Adrenal gland (tissue), 12 donors: ENCODE results near the gene C4B. TPM values are rescaled to one million over a fixed set of nuclear protein-coding genes. Genes with fewer than 3 reads are reported as not detected.
A peak's percentile ranks its signal among the peaks of the same experiment; 100 is the strongest.
"Not testable (repeated sequence)": the region's sequence is repeated elsewhere in the genome, so short reads cannot be mapped to it uniquely, and the experiment has no call there.

Experiments
- DNase-seq, 7 donors: peaks; one replicate each; pipeline ENCODE4 v3.0.0-alpha.2; 2019 to 2020
- H3K27ac ChIP-seq, 5 donors: fragments of 200-600 bp; sonication (generic) in 4 of 5; 1 replicate in 3 of 5; 2 replicates in 2 of 5; pipeline versions ENCODE4 v1.5.1 to v1.8.0; 2016 to 2020; ENCODE audit warnings: mild to moderate bottlenecking in 1 of 5
- H3K27me3 ChIP-seq: fragments of 200-600 bp; 2 replicates; pipeline ENCODE4 v1.8.0; 2021
- H3K36me3 ChIP-seq, 2 donors: fragments of 200-600 bp; replicated peaks in 1 of 2; 1 replicate in 1 of 2; 2 replicates in 1 of 2; pipeline versions ENCODE4 v1.5.1 to v1.8.0; 2018 to 2022
- H3K4me1 ChIP-seq, 2 donors: fragments of 200-600 bp; replicated peaks in 1 of 2; 1 replicate in 1 of 2; 2 replicates in 1 of 2; pipeline versions ENCODE4 v1.5.1 to v1.8.0; 2018 to 2021
- H3K4me3 ChIP-seq, 4 donors: fragments of 200-600 bp; sonication (generic) in 3 of 4; one replicate each; pipeline ENCODE4 v1.5.1; 2016 to 2018
- H3K9me3 ChIP-seq, 3 donors: fragments of 200-600 bp; sonication (generic) in 1 of 3; replicated peaks in 1 of 3; 1 replicate in 2 of 3; 2 replicates in 1 of 3; pipeline versions ENCODE4 v1.5.1 to v1.8.0; 2016 to 2021
- POLR2A ChIP-seq, 2 donors: fragments of 450-650 bp; IDR thresholded peaks; one replicate each; pipeline ENCODE4 v1.6.1; 2017; ENCODE audit warnings: antibody characterized with exemption in 2 of 2, mild to moderate bottlenecking in 2 of 2, moderate library complexity in 1 of 2
- WGBS, 4 donors: extraction: QIAGEN DNeasy Blood & Tissue Kit in 2 of 4; methylation state at CpG; one replicate each; pipeline versions ENCODE4 v1.1.5 to v1.1.7; 2013 to 2017; 5-methylcytosine and 5-hydroxymethylcytosine counted together
- intact Hi-C, 2 donors: fragments of 100-400 bp; cut with DNase I; formaldehyde crosslinking; loops; one replicate each; pipeline versions ENCODE4 v1.14.1 to v1.15.0; 2022 to 2023
- polyA plus RNA-seq, 3 donors: library from polyadenylated mRNA; stranded (reverse); fragments of 200-250 nt in 2 of 3; fragments of 350-450 nt in 1 of 3; fragmentation: Illumina TruSeq in 1 of 3; extraction: RNeasy Lipid Tissue Mini Kit (QIAGEN cat#74804) in 1 of 3; gene quantifications; one replicate each; pipeline ENCODE4 v1.2.3, GENCODE V29; 2013 to 2014
- total RNA-seq, 9 donors: library from RNA; depleted of rRNA in 4 of 9; stranded (reverse); fragments of >200 nt in 4 of 9; fragments of 120-200 nt in 1 of 9; fragmentation: NEBNext Ultra II Directional in 1 of 9; extraction: Animal tissue kit (Norgen Biotek cat#: 25700) in 1 of 9; gene quantifications; one replicate each; pipeline versions ENCODE4 v1.1.0 to v1.2.4, GENCODE V29; 2013 to 2023
- TF ChIP-seq, protein P1 (sequence below), 6 experiments: fragments of 450-650 bp in 4 of 6; fragments of 200-600 bp in 2 of 6; sonication (generic) in 1 of 6; IDR thresholded peaks; 1 replicate in 5 of 6; 2 replicates in 1 of 6; pipeline versions ENCODE4 v1.5.1 to v1.8.0; 2016 to 2021; ENCODE audit warnings: antibody characterized with exemption in 6 of 6, mild to moderate bottlenecking in 2 of 6, moderate library complexity in 1 of 6
- donor health status: healthy with polysubstance abuse.
- donor health status: Bipolar disorder and iron deficiency.
- donor health status: DM: yes; HTN: yes; CAD: no.
- donor health status: DM: no; HTN: no; CAD: no.
- donor health status: DM: no; HTN: no; CAD: no.
- donor health status: DM: yes; HTN: yes; CAD: no.

The C4B gene
- total and polyA plus RNA-seq, 12 donors, result 236 to 5,092 (median 1,284) TPM

DNA sequence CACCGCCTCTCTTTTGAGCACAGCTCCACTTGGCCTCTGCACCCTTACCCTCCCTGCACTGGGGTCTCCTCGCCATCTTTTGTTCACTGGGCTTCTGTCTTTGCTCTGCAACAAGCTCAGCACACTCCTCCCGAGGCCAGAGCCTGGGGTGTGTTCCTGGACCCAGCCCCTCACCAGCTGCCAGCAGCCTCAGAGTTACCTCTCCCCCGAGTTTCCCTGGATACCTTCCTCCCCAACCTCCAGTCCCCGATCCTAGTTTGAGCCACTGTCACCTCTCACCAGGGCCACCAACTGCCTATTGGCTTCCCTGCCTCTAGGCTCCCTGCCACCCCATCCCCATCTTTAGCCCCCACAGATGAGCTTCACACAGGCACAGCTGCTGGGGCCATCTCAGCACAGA is 36.0 kb downstream of the C4B start:
- peaks cover 24 to 31% of the 10 kb centered on the region in 2 donors for H3K4me1 ChIP-seq
- peak in 1 of 7 donors; percentile 11 for DNase-seq
- no peak overlapping the region for H3K4me3 ChIP-seq
- no peak for TF ChIP-seq POLR2A (IDR thresholded peaks at IDR 0.05)
- TF ChIP-seq, protein P1, sequence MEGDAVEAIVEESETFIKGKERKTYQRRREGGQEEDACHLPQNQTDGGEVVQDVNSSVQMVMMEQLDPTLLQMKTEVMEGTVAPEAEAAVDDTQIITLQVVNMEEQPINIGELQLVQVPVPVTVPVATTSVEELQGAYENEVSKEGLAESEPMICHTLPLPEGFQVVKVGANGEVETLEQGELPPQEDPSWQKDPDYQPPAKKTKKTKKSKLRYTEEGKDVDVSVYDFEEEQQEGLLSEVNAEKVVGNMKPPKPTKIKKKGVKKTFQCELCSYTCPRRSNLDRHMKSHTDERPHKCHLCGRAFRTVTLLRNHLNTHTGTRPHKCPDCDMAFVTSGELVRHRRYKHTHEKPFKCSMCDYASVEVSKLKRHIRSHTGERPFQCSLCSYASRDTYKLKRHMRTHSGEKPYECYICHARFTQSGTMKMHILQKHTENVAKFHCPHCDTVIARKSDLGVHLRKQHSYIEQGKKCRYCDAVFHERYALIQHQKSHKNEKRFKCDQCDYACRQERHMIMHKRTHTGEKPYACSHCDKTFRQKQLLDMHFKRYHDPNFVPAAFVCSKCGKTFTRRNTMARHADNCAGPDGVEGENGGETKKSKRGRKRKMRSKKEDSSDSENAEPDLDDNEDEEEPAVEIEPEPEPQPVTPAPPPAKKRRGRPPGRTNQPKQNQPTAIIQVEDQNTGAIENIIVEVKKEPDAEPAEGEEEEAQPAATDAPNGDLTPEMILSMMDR (IDR thresholded peaks at IDR 0.05), result no peak
- no peaks in the 10 kb centered on the region for H3K36me3 ChIP-seq
- WGBS, 4 donors, result 56 to 68% (median 67%) methylated on average over 5 of the region's 5 CpGs
- intact Hi-C loops, result loop anchor here in 1 of 2 donors (10.0 kb wide), 1 partner anchor 64 kb away; no protein-coding TSS in a partner anchor
- H3K27ac ChIP-seq, result peak overlapping the region in 2 of 5 donors; percentile 49 to 52
- H3K27me3 ChIP-seq, result no peaks in the 10 kb centered on the region
- no peaks in the 10 kb centered on the region for H3K9me3 ChIP-seq

DNA sequence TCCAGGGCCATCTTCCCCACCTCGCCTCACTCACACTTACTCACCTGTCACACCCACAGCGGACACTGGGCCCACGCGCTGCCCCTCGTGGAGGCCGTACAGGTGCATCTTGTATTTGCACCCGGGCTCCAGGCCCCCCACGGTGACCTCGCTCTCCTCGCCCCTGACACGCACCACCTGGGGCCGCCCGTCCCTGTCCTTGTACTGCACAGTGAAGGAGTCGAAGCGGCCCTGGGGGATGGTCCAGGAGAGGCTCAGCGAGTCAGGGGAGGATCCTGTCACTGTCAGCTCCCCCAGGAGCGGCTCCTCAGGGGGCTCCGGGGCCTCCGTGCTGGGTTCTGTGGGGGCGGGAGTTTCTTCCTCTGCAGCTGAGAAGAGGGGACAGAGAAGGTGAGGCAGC is 38.0 kb downstream of the C4B start:
- not testable (repeated sequence) for H3K9me3 ChIP-seq, H3K4me3 ChIP-seq, H3K36me3 ChIP-seq, H3K27me3 ChIP-seq, H3K27ac ChIP-seq
- 44 to 53% (median 51%) methylated on average over 10 to 20 of the region's 20 CpGs for WGBS, 4 donors
- DNase-seq, result peak in 2 of 7 donors; percentile 33 to 35
- intact Hi-C loops, result loop anchor here in 1 of 2 donors (10.0 kb wide), 1 partner anchor 62 kb away; no protein-coding TSS in a partner anchor
- peaks cover 6 to 14% of the 10 kb centered on the region in 2 donors for H3K4me1 ChIP-seq

DNA sequence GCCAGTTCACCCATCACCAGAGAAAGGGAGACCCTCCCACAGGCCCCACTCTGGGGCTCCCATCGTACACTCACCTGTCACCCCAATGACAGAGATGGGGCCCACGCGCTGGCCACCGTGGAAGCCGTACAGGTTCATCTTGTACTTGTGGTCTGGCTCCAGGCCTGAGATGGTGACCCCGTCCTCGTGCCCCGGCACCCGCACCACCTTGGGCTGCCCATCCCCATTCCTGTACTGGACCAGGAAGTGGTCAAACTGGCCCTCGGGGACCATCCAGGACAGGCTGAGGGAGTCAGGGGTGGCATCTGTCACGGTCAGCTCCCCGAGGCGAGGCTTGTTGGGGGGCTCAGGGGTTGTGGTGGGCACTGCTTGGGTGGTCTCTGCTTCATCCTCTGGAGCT is 38.7 kb downstream of the C4B start:
- intact Hi-C loops, result loop anchor here in 1 of 2 donors (10.0 kb wide), 1 partner anchor 61 kb away; no protein-coding TSS in a partner anchor
- not testable (repeated sequence) for H3K36me3 ChIP-seq, H3K4me3 ChIP-seq, H3K9me3 ChIP-seq, H3K27me3 ChIP-seq, H3K27ac ChIP-seq, H3K4me1 ChIP-seq
- WGBS, 4 donors, result 40 to 92% (median 85%) methylated on average over 1 to 13 of the region's 13 CpGs
- DNase-seq, result peak in 1 of 7 donors; percentile 21

DNA sequence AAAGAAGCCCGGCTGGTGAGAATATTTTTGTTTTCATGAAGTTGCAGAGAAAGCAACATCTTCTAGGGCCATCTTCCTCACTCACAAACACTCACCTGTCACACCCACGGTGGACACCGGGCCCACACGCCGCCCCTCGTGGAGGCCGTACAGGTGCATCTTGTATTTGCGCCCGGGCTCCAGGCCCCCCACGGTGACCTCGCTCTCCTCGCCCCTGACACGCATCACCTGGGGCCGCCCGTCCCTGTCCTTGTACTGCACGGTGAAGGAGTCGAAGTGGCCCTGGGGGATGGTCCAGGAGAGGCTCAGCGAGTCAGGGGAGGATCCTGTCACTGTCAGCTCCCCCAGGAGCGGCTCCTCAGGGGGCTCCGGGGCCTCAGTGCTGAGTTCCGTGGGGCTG is 41.2 kb downstream of the C4B start:
- H3K9me3 ChIP-seq, H3K27me3 ChIP-seq, DNase-seq, H3K4me3 ChIP-seq, H3K36me3 ChIP-seq, H3K27ac ChIP-seq, H3K4me1 ChIP-seq: not testable (repeated sequence)
- intact Hi-C loops, result loop anchor here in 1 of 2 donors (10.0 kb wide), 1 partner anchor 59 kb away; no protein-coding TSS in a partner anchor
- 91 to 96% (median 93%) methylated on average over 19 to 21 of the region's 21 CpGs for WGBS, 4 donors

DNA sequence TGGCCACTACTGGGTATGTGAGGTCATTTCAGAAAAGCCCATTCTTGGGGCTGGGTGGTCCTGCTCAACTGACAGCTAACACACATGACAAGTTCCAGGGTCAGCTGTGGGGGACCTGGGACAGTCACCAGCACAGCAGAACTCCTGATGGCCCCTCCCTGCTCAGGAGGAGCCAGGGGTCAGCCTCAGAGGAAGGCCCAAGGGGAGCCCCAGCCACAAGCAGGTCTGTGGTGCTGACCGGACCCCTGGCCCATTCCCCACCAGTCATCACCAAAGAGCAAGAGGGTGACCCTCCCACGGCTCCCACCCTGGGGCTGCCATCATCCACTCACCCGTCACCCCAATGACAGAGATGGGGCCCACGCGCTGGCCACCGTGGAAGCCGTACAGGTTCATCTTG is 41.7 kb downstream of the C4B start:
- H3K4me1 ChIP-seq, result no peaks in the 10 kb centered on the region
- intact Hi-C loops, result loop anchor here in 1 of 2 donors (10.0 kb wide), 1 partner anchor 59 kb away; no protein-coding TSS in a partner anchor
- H3K4me3 ChIP-seq, result no peak overlapping the region
- 89 to 98% (median 92%) methylated on average over 2 to 7 of the region's 7 CpGs for WGBS, 4 donors
- no peaks in the 10 kb centered on the region for H3K9me3 ChIP-seq
- TF ChIP-seq, protein P1 (IDR thresholded peaks at IDR 0.05), result no peak
- TF ChIP-seq POLR2A (IDR thresholded peaks at IDR 0.05), result no peak
- no peaks in the 10 kb centered on the region for H3K27me3 ChIP-seq
- DNase-seq, result no peak
- H3K36me3 ChIP-seq, result no peaks in the 10 kb centered on the region
- no peak overlapping the region for H3K27ac ChIP-seq

DNA sequence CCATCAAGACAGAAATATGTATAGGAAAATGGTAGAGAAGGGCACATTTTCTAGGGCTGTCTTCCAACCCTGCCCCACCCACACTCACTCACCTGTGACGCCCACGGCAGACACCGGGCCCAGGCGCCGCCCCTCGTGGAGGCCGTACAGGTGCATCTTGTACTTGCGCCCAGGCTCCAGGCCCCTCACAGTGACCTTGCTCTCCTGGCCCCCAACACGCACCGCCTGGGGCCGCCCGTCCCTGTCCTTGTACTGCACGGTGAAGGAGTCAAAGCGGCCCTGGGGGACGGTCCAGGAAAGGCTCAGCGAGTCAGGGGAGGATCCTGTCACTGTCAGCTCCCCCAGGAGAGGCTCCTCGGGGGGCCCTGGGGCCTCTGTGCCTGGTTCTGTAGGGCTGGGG is 43.4 kb downstream of the C4B start:
- Histone ChIP-seq H3K9me3 (no peaks in the 10 kb centered on the region), H3K27ac (peak overlapping the region in 1 of 5 donors; percentile 71), H3K36me3 (no peaks in the 10 kb centered on the region), H3K27me3 (no peaks in the 10 kb centered on the region), H3K4me3 (no peak overlapping the region), H3K4me1 (no peaks in the 10 kb centered on the region)
- intact Hi-C loops, result loop anchor here in 1 of 2 donors (10.0 kb wide), 1 partner anchor 57 kb away; no protein-coding TSS in a partner anchor
- DNase-seq, result no peak
- WGBS, 4 donors, result 75 to 84% (median 79%) methylated on average over 13 to 17 of the region's 17 CpGs
- TF ChIP-seq, protein P1 (IDR thresholded peaks at IDR 0.05), result no peak
- no peak for TF ChIP-seq POLR2A (IDR thresholded peaks at IDR 0.05)
